ENCODE data around the gene ENOX1.

ENOX1 gene

DNA sequence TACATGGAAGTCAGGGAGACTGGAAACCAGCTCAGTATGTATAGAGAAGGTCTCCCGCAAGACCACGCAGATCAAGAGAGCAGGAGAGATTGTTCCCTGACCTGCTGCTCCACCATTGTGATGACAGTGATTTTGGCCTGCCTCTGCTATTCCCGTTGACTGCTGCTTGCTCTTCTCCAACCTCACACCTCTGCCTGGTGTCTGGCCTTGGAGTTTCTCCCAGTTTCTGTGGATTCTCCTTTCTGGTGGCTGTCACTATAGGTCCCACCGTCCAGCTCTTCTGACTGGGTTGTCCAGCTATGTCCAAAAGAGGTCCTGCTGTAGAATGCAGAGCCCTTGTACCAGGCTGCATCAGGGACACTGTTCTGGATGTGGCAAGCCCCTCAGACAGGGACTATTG, 591.7 kb downstream of the ENOX1 start:
- TF ChIP-seq, protein P1, sequence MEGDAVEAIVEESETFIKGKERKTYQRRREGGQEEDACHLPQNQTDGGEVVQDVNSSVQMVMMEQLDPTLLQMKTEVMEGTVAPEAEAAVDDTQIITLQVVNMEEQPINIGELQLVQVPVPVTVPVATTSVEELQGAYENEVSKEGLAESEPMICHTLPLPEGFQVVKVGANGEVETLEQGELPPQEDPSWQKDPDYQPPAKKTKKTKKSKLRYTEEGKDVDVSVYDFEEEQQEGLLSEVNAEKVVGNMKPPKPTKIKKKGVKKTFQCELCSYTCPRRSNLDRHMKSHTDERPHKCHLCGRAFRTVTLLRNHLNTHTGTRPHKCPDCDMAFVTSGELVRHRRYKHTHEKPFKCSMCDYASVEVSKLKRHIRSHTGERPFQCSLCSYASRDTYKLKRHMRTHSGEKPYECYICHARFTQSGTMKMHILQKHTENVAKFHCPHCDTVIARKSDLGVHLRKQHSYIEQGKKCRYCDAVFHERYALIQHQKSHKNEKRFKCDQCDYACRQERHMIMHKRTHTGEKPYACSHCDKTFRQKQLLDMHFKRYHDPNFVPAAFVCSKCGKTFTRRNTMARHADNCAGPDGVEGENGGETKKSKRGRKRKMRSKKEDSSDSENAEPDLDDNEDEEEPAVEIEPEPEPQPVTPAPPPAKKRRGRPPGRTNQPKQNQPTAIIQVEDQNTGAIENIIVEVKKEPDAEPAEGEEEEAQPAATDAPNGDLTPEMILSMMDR (conservative IDR thresholded peaks at IDR 0.05; ENCODE audit: control insufficient read depth, insufficient read depth, low read depth, low read length) = no peak
- DNase-seq (ENCODE audit: low read depth) = no peak
- H3K4me3 ChIP-seq (ENCODE audit: control insufficient read depth, low read depth, low read length) = no peak overlapping the region

DNA sequence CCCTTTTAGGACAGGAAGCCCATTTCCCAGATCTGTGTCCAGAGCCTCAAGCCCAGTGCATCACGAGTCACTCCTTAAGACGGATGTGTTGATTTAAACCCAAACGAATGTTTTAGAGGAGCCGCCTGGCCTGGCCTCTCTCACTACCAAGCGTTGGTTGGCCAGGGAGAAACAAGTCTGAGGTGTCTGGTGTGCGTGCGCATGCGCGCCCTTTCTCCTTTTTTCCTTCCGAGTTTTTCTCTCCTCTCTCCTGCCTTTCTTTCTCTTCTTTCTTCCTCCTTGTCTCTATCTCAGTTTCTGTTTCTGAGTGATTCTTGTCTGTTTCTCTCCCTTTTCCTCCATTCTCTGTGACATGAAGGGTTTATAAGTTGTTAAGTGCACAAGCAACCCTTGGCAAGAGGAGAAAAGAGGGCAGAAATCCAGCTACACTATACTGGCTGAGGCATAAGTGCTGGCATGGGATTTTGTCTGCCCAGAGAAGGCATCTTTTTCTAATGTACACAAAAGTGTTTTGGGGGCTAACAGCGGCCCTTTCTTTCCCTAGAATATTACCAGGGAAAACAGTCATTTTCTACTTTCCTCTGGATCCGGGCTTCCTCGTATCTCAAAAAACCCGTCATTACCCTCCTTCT, 592.9 kb downstream of the ENOX1 start:
- TF ChIP-seq, protein P1 (conservative IDR thresholded peaks at IDR 0.05; ENCODE audit: control insufficient read depth, insufficient read depth, low read depth, low read length) = no peak
- no peak for DNase-seq (ENCODE audit: low read depth)
- no peak overlapping the region for H3K4me3 ChIP-seq (ENCODE audit: control insufficient read depth, low read depth, low read length)

DNA sequence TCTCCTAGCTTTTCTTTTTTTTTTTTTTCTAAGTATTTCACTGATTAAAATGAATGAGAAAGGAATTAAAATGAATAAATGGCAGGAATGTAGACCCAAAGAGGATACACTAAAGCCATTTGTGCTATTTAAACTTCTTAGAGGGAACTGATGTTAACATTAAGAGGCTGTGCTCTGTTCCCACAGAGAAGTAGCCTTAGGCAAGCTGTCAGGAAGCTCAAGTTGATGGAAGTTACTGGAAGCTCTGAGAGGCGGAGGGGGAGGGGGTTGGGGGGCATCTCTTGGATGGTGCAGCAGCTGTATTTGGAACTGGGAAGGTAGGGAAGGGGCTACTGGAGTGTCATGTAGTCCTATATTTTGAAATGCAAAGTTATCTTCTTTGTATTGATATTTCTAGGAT, 595.2 kb downstream of the ENOX1 start:
- H3K4me3 ChIP-seq (ENCODE audit: control insufficient read depth, low read depth, low read length) = no peak overlapping the region
- DNase-seq (ENCODE audit: low read depth) = no peak
- TF ChIP-seq, protein P1 (conservative IDR thresholded peaks at IDR 0.05; ENCODE audit: control insufficient read depth, insufficient read depth, low read depth, low read length) = no peak

DNA sequence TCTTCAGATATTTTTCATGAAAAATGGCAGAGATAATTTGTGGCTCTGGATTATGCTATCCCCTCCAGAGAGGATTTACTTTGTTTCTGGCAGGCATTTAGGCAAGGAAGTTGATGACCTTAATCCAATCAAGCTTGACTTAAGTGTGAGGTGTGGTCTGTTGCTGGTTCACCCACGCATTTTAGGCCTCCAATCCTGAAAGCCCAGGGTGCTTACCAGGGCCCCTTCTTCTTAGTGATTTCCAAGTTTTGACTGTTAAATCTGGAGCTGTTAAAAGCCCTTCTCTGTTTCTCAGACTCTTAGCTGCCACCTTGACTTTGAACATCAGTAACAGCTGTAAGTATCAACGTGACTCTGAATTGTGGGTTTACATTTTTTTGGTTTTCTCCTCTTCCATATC, 601.5 kb downstream of the ENOX1 start:
- no peak for DNase-seq (ENCODE audit: low read depth)
- TF ChIP-seq, protein P1 (conservative IDR thresholded peaks at IDR 0.05; ENCODE audit: control insufficient read depth, insufficient read depth, low read depth, low read length) = no peak
- no peak overlapping the region for H3K4me3 ChIP-seq (ENCODE audit: control insufficient read depth, low read depth, low read length)

DNA sequence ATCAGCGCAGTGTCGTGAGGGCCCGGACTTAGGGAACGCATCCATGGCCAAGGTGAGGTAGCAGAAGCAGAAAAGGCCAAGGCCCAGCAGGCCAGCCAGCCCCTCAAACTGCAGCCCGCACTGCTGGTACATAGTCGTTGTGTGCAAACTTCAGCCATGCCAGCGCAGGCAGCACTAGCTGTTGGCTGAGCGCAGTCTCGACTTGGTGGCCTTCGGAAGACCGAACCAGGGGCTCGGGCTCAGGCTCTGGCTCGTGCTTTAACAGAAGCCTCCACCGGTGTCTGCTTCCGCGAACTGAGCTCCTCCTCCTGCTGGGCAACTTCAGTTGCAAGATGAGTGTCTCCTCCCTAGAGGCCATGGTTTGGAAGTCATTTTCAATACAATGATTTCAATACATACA, 605.9 kb downstream of the ENOX1 start:
- TF ChIP-seq, protein P1 (conservative IDR thresholded peaks at IDR 0.05; ENCODE audit: control insufficient read depth, insufficient read depth, low read depth, low read length) = no peak
- no peak overlapping the region for H3K4me3 ChIP-seq (ENCODE audit: control insufficient read depth, low read depth, low read length)
- no peak for DNase-seq (ENCODE audit: low read depth)

DNA sequence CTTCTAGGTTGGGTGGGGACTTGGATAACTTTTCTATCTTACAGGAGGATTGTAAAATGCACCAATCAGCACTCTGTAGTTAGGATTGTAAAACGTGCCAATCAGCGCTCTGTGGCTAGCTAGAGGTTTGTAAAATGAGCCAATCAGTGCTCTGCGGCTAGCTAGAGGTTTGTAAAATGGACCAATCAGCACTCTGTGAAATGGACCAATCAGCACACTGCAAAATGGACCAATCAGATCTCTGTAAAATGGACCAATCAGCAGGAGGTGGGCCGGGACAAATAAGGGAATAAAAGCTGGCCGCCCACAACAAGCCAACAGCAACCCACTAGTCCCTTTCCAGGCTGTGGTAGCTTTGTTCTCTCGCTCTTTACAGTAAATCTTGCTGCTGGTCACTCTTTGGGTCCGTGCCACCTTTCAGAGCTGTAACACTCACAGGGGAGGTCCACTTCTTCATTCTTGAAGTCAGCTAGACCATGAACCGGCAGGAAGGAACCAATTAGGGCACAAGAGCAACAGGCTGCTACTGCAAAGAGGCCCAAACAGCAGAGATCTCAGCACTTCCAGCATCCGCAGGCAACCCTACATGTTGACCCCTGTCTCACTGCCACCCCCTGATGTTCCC, 606.6 kb downstream of the ENOX1 start:
- DNase-seq (ENCODE audit: low read depth) = no peak
- TF ChIP-seq, protein P1 (conservative IDR thresholded peaks at IDR 0.05; ENCODE audit: control insufficient read depth, insufficient read depth, low read depth, low read length) = no peak
- no peak overlapping the region for H3K4me3 ChIP-seq (ENCODE audit: control insufficient read depth, low read depth, low read length)

Measured in fibroblast of mammary gland (primary cell).